ENCODE results near the gene SELENBP1. TPM values are rescaled to one million over a fixed set of nuclear protein-coding genes. Genes with fewer than 3 reads are reported as not detected.

The SELENBP1 gene
- total and polyA plus RNA-seq, 9 of the 15 experiments (the other 6 are each of a cell fraction or from before 2014, with no cell fraction given) = 25.8 to 81.2 (median 47.1) TPM

DNA sequence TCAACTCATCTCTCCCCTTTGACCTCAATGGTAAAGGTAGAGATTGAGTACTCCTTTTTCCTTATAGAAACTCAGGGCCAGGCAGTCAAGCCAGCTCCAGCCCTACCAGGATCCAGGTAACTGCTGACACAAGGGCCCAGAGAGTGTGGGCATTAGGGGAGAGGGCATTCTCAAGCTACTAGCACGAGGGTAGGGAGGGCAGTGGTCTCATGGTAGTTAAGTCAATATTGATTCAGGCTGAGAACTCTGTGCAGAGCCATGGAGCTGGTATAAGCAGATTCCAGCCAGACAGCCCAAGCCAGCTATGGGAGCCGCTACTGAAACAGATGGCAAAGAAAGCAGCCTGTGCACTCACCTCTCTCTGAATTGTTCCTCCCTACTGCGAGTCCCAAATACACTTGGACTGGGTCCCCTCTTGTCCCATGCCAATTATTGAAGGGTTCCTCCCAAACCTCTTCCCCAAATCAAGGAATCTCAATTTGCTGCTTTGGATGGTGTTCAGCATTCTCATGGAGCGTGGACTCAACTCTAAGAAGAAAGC lies 48.0 kb downstream of the SELENBP1 start (continued):
- TF ChIP-seq, protein P1, sequence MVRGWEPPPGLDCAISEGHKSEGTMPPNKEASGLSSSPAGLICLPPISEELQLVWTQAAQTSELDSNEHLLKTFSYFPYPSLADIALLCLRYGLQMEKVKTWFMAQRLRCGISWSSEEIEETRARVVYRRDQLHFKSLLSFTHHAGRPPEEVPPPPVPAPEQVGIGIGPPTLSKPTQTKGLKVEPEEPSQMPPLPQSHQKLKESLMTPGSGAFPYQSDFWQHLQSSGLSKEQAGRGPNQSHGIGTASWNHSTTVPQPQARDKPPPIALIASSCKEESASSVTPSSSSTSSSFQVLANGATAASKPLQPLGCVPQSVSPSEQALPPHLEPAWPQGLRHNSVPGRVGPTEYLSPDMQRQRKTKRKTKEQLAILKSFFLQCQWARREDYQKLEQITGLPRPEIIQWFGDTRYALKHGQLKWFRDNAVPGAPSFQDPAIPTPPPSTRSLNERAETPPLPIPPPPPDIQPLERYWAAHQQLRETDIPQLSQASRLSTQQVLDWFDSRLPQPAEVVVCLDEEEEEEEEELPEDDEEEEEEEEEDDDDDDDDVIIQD (CRISPR knock-in tag; IDR thresholded peaks at IDR 0.05) = no peak
- TF ChIP-seq RBM39 (optimal IDR thresholded peaks at IDR 0.05; ENCODE audit: low read depth, low read length) = no peak

DNA sequence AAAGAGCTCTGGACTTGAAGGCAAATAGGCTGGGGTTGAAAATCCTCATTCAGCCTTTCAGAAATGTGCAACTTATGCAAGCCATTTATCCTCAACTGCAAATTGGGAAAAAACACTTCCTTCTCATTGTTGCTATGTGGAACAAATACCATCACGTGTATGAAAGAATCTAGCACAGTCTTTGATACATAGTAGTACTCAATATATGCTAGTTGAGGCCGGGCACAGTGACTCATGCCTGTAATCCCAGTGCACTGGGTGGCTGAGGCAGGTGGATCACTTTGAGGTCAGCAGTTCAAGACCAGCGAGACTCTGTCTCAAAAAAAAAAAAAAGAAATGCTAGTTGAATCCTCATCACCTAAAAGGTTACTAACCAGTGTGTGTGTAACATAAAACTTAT lies 53.5 kb downstream of the SELENBP1 start:
- TF ChIP-seq SOX6 (IDR thresholded peaks at IDR 0.05) (no peak), ZNF766 (CRISPR knock-in tag; conservative IDR thresholded peaks at IDR 0.05) (no peak)
- TF ChIP-seq, protein P2, sequence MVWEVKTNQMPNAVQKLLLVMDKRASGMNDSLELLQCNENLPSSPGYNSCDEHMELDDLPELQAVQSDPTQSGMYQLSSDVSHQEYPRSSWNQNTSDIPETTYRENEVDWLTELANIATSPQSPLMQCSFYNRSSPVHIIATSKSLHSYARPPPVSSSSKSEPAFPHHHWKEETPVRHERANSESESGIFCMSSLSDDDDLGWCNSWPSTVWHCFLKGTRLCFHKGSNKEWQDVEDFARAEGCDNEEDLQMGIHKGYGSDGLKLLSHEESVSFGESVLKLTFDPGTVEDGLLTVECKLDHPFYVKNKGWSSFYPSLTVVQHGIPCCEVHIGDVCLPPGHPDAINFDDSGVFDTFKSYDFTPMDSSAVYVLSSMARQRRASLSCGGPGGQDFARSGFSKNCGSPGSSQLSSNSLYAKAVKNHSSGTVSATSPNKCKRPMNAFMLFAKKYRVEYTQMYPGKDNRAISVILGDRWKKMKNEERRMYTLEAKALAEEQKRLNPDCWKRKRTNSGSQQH (CRISPR knock-in tag; IDR thresholded peaks at IDR 0.05) = no peak
- TF ChIP-seq, protein P3, sequence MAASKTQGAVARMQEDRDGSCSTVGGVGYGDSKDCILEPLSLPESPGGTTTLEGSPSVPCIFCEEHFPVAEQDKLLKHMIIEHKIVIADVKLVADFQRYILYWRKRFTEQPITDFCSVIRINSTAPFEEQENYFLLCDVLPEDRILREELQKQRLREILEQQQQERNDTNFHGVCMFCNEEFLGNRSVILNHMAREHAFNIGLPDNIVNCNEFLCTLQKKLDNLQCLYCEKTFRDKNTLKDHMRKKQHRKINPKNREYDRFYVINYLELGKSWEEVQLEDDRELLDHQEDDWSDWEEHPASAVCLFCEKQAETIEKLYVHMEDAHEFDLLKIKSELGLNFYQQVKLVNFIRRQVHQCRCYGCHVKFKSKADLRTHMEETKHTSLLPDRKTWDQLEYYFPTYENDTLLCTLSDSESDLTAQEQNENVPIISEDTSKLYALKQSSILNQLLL (CRISPR knock-in tag; IDR thresholded peaks at IDR 0.05; ENCODE audit: borderline replicate concordance) = no peak
- FAIRE-seq (no peak), DNase-seq (ENCODE audit: extremely low read depth in 1 of 4, low spot score in 3 of 4) (no peak), ATAC-seq (no peak)
- in situ Hi-C loops (cut with MboI) (no loop called here), intact Hi-C loops (cut with micrococcal nuclease) (no loop called here)
- no peaks in the 10 kb centered on the region for H3K9me1 ChIP-seq (ENCODE audit: control insufficient read depth, insufficient read depth, low read length)
- BruUV-seq (replicated peaks) = no TSS peak
- no peaks in the 10 kb centered on the region for H3K9me3 ChIP-seq (replicated peaks; ENCODE audit: control insufficient read depth, insufficient read depth, low read depth, low read length)
- H3K9ac ChIP-seq (ENCODE audit: insufficient read depth in 1 of 2, low read depth in 2 of 2, low read length in 2 of 2) = no peak overlapping the region
- no peak overlapping the region for H3K4me2 ChIP-seq (ENCODE audit: insufficient read depth, low read length)
- peaks cover 0 to 15% of the 10 kb centered on the region in 2 experiments; a peak in 3 of 5 replicates for H3K4me1 ChIP-seq (replicated peaks in 1 of 2; ENCODE audit: control insufficient read depth in 2 of 2, insufficient read depth in 2 of 2, low read length in 2 of 2)
- peaks cover 54% of the 10 kb centered on the region; the same call in 2 of the 3 replicates for H3K36me3 ChIP-seq (ENCODE audit: control insufficient read depth, insufficient read depth, low read length)
- no peaks in the 10 kb centered on the region for H4K20me1 ChIP-seq (replicated peaks; ENCODE audit: control insufficient read depth, insufficient read depth, low read length)
- no peak overlapping the region for H3K27ac ChIP-seq (ENCODE audit: extremely low read depth, low read depth, low read length)
- H3K79me2 ChIP-seq (ENCODE audit: control insufficient read depth, insufficient read depth, low read length) = peaks cover 6% of the 10 kb centered on the region
- no peaks in the 10 kb centered on the region for H3K27me3 ChIP-seq (ENCODE audit: control insufficient read depth in 2 of 2, insufficient read depth in 2 of 2, low read length in 2 of 2)
- no peak overlapping the region for H2AFZ ChIP-seq (ENCODE audit: low read depth, low read length)
- no peak overlapping the region for H3K4me3 ChIP-seq
- ChIA-PET POLR2A (interaction anchor here (12.6 kb wide), 1 partner anchor 9 kb away, joined by 156 read pairs; no protein-coding TSS in a partner anchor), CTCF (ENCODE audit: low intra/inter-chr PET ratio) (no interaction called here)
- 73% methylated on average over 3 of the region's 3 CpGs for WGBS (ENCODE audit: insufficient coverage, low coverage, missing lambda C conversion rate)
